ENCODE measurements around the gene SAMD14.

Gene SAMD14

DNA sequence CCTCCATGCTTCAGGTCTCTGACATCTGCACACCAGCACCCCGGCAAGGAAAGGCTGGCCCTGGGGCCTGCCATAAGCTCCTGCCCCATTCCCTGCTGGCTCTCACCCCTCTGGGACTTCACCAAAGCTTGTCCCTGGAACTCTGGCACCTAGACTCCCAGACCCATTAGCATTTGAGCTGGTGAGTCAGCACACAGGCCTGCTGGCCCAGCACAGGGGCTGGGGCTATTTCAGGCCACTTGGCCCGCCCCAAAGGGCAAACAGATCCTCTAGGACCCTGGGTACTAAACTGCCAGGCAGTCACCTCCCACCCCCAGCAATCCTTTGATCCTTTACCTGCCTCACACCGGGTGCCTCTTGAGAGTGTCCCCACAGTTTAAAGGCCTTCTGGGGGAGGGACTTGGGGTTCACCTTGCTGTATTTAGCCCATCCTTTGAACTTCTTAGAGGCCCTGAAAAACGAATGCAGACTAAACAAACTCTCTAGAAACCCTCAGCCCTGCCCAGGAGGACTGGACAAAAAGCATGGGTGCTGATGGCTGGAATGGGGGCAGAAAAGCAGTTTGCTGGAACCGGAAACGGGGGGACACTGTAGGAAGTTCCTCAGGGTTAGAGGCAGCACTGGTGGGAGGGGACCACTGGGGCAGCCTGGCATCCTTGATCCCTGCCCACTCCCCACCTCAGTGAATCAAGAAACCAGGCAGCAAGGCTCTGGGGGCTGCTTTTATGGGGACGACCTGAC lies 3.2 kb upstream of the SAMD14 start:
- DNase-seq (ENCODE audit: low read depth in 2 of 2) = no peak

DNA sequence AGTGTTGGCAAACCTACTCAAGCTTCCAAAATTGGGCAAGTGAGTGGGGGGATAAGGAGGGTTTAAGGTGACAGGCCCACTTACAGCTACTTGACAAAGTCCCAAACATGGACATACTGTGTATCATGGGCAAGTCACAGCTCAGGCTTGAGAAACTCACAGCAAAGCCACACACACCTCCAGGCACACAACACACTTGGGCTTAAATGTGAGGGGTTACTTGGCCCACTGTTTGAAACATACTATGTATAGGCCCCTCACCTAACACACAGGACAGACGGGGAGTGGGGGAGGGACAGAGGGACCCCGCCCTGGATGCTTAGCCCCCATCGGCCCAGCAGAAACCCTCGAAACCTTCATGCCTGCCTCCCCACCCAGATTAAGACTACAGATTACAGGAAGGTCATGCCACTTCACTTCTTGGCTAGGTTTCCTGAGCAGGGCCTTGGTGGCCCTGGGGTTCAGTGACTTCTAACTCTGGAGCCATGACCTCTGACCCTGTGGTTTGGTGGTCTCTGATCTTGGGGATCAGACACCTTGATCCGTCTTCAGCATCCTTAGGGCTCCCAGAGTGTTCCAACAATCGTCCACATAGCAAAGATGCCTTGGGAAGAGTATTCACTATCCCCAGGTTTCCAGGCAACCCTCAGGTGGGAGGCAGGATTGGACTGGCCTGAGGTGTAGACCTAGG lies 2.3 kb upstream of the SAMD14 start:
- no peak for DNase-seq (ENCODE audit: low read depth in 2 of 2)

DNA sequence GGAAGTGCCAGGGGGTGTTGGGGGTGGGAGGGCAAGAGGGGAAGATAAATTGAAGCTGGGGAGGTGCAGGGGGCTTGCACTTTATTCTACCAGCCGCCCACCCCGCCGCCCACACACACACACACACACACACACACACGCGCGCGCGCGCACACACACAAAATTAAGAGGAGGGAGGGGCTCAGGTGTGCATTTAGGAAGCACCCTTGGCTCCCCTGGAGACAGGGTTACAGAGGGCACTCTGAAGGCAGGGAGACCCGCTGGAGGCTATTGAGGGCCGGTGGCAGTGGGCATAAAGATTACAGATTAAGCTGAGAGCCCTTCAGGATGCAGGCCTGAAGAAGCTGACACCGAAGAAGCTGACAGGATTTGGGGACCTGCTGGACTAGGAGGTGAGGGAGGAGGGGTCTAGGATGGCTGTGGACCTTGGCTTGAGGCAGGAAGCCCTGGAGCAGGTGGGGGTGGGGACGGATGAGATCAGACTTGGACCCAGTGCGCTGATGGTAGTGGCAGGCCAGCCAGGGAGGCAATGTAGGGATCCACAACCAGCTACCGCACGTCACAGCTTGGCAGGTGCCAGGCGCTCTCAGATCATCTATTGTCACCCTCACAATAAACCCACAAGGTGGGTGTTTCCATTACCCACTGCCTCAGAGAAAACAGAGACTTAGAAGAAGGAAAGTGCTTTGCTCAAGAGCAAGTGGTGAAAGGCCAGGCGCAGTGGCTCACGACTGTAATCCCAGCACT lies 772 bp upstream of the SAMD14 start:
- no peak for DNase-seq (ENCODE audit: low read depth in 2 of 2)

DNA sequence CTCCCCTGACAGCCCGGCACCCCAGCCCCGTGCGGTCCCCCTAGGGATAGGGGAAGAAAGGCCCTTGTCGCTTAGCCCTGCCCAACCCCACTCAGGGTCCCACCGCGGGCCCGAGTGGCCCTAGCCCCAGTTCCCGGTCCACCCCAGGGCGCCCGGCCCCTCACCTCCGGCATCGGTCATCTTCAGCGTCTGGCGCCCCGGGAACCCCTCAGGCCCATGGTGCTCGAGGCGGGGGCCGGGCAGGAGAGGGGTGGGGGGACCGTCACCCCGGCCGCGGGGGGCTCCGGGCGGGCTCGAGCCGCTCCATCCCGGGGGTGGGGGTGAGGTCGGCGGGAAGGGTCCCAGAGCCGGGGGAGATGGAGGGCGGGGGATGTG lies 620 bp downstream of the SAMD14 start:
- DNase-seq (ENCODE audit: low read depth in 2 of 2) = no peak

DNA sequence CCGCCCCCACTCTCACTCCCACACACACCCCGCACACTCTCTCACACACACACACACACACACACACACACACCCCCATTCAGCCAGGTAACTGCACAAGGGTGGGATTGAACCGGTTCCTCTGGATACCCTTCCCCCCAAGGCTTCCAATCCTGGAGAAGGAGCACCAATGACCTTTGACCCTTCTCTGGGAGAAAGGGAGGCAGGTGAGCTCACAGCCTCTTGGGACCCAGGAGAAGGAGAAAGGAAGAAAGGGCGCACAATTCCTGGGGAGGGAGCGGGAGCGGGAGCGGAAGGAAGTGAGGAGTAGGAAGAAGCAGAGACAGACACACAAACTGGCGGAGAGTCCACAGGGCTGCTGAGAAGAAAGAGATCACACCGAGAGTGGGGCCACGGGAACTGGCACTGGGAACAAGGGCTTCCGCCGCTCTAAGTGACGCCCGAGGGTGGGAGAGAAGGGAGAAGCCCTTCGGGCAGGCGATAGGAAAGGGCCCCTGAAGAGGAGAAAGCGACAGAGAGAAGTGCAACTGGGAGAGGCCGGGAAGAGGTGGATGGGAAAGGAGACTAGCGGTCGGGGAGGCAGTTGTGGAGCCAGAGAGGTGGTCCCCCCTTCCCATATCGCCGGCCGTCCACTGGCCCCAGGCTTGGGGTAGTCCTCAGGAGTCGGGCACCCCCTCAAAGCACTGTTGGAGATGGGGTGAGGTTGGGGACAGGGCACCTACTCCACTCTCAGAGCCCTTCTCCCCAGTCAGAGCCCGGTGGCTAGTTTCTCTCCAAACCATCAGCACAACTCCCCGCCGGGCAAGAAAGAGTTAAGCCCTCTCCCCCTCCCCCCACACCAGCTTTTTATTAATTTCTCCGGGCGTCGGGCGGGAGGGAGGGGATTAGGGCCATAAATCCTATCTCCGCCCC lies 1.3 kb downstream of the SAMD14 start:
- no peak for DNase-seq (ENCODE audit: low read depth in 2 of 2)

DNA sequence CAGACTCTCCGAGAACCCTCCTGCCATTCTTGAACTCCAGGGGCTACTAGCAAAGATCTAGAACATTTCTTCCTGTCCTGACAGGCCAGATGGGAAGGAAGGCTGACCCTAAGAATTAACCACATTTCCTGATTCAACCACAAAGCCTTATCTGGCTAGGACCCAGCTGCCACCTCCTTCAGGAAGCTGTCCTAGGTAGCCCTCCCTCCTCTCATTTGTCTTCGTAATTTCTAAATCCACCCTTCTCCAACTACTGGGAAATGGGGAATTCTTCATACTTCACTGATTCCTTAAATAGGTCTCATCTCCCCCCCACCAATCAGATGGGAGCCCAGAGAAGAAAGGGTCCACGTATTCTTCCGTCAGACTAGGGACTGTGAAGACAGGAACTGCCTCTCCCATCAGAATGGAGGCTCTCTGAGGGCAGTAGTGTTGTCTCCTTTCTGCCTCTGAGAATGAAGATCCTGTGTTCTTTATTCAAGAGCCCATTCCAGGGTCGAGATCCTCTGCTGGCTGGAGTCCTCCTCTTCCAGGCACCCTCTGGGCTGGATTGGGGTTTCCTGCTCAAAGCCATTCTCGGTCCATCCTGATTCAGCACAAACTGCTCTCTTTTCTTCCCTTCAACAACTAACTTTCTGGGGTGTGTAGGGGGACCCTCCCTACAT lies 2.1 kb downstream of the SAMD14 start:
- no peak for DNase-seq (ENCODE audit: low read depth in 2 of 2)

GRCh38 chr17:50125420-50125997 lies 4.5 kb downstream of the SAMD14 start:
- DNase-seq (ENCODE audit: low read depth in 2 of 2) = no peak

- DNase-seq (ENCODE audit: low read depth in 2 of 2) = no peak
Observed at GRCh38 chr17:50123649-50124349, 6.2 kb downstream of the SAMD14 start.

- DNase-seq (ENCODE audit: low read depth in 2 of 2) = no peak
Observed at GRCh38 chr17:50122945-50123344, 7.0 kb downstream of the SAMD14 start.

- no peak for DNase-seq (ENCODE audit: low read depth in 2 of 2)
Observed at GRCh38 chr17:50120475-50121253, 9.3 kb downstream of the SAMD14 start.

DNA sequence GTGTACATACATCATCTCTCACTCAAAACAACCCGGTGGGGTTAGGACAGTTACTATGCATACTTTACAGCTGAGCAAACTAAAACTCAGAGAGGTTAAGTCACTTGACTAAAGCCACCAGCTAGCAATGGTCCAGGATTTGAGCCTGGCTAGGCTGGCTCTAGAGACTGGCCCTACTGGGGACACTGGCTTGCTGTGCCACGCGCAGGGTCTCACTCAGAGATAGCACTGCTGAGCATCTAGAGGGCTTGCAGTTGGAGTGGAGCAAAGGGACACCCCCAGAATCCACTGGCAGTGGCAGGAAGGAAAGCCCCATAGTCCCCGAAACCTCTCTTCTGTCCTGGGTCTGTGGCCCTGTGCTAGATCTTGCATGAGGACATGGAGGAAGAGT lies 11.1 kb downstream of the SAMD14 start:
- no peak for DNase-seq (ENCODE audit: low read depth in 2 of 2)

- DNase-seq (ENCODE audit: low read depth in 2 of 2) = no peak
Observed at GRCh38 chr17:50118076-50118827, 11.7 kb downstream of the SAMD14 start.

- no peak for DNase-seq (ENCODE audit: low read depth in 2 of 2)
Observed at GRCh38 chr17:50117202-50118051, 12.5 kb downstream of the SAMD14 start.

GRCh38 chr17:50115756-50116155 lies 14.2 kb downstream of the SAMD14 start:
- no peak for DNase-seq (ENCODE audit: low read depth in 2 of 2)

DNA sequence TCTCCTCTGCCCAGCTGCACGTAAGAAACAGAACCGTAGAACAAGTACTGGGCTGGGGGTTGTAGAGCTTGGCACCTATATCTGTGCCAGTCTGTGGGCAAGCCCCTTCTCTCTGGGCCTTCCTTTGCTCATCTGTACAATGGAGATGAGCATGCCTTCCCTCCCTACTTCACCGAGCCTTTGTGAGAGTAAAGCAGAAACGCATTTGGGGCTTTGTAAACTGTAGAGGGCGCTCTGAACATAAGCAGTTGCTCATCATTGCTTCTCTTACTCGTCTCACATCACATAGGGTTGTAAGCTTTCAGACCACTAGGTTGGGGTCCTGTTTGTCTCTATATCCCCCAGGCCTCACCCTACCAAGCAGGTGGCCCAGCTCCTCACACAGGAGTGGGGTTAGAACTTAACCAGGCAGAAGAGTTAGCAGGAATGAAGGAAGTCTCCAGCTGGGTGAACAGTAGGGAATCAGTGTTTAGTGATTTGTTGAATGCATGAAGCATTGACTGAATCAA lies 15.1 kb downstream of the SAMD14 start:
- DNase-seq (ENCODE audit: low read depth in 2 of 2) = no peak

DNA sequence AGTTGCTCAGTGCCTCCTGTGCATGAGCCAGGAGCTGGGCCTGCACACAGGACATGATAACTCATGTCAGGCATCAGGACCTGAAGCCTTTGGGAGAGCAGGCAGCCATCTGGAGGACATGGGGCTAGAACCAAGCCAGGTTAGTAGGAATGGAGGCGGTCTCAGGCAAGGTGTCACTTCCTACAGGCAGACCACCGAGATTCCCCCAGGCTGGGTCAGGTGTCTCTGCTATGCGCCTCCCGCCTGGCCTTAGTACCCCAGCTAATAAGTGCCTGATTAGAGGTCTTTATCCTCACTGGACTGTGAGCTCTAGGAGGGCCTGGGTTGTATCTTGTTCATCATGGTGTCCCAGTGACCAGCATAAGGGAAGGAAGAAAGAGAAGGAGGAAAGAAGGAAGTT lies 15.6 kb downstream of the SAMD14 start:
- DNase-seq (ENCODE audit: low read depth in 2 of 2) = no peak

- no peak for DNase-seq (ENCODE audit: low read depth in 2 of 2)
Observed at GRCh38 chr17:50113624-50114320, 16.2 kb downstream of the SAMD14 start.
